GM12878 (cell line): Measurements from ENCODE around the gene OMD.

Experiments used
- CTCF ChIP-seq, 3 experiments: IDR thresholded peaks in 2 of 3; conservative IDR thresholded peaks in 1 of 3; 2 replicates each; pipeline ENCODE4 v1.5.1; 2011; ENCODE audit warnings: low read depth in 3 of 3, low read length in 3 of 3, mild to moderate bottlenecking in 3 of 3, control low read depth in 2 of 3, moderate library complexity in 2 of 3, inconsistent platforms in 1 of 3, mixed read lengths in 1 of 3; ENCODE audit not compliant: control insufficient read depth in 2 of 3, insufficient read depth in 1 of 3; ENCODE audit errors: extremely low read depth in 1 of 3
- EZH2 ChIP-seq: IDR thresholded peaks from 2 replicates; pipeline ENCODE4 v1.6.1; 2012; ENCODE audit warnings: low read depth, mild to moderate bottlenecking, control low read depth, inconsistent platforms, low read length, borderline replicate concordance; ENCODE audit not compliant: control insufficient read depth
- HCFC1 ChIP-seq: fragments of 150-350 bp; IDR thresholded peaks from 2 replicates; pipeline ENCODE4 v1.6.1; 2014; ENCODE audit warnings: low read length
- KAT2A ChIP-seq: conservative IDR thresholded peaks from 2 replicates; pipeline ENCODE4 v1.6.1; 2011; ENCODE audit warnings: low read depth, low read length; ENCODE audit not compliant: control insufficient read depth
- MYC ChIP-seq: IDR thresholded peaks from 2 replicates; pipeline ENCODE4 v1.6.1; 2011; ENCODE audit warnings: mild to moderate bottlenecking, low read length, moderate library complexity, inconsistent platforms; ENCODE audit not compliant: insufficient read depth, insufficient replicate concordance, insufficient read length, severe bottlenecking
- POLR2A ChIP-seq: IDR thresholded peaks from 2 replicates; pipeline ENCODE4 v1.6.1; 2011; ENCODE audit warnings: low read depth, mild to moderate bottlenecking, low read length
- POLR2AphosphoS5 ChIP-seq: IDR thresholded peaks from 2 replicates; pipeline ENCODE4 v1.6.1; 2011; ENCODE audit warnings: mild to moderate bottlenecking, low read length, inconsistent platforms
- RCOR1 ChIP-seq: conservative IDR thresholded peaks from 2 replicates; pipeline ENCODE4 v1.6.1; 2012; ENCODE audit warnings: low read depth, low read length, improper control_type of control experiment
- RUNX3 ChIP-seq: IDR thresholded peaks from 2 replicates; pipeline ENCODE4 v1.6.1; 2012; ENCODE audit warnings: low read length, inconsistent platforms
- SUZ12 ChIP-seq: fragments of 200-600 bp; sonication (generic); IDR thresholded peaks from one replicate; pipeline ENCODE4 v1.6.1; 2018; ENCODE audit warnings: antibody characterized with exemption, mild to moderate bottlenecking; ENCODE audit not compliant: unreplicated experiment
- TF ChIP-seq, protein P1 (sequence below): fragments of 150-350 bp; IDR thresholded peaks from 2 replicates; pipeline ENCODE4 v1.6.1; 2014; ENCODE audit warnings: mild to moderate bottlenecking, low read depth, low read length

DNA sequence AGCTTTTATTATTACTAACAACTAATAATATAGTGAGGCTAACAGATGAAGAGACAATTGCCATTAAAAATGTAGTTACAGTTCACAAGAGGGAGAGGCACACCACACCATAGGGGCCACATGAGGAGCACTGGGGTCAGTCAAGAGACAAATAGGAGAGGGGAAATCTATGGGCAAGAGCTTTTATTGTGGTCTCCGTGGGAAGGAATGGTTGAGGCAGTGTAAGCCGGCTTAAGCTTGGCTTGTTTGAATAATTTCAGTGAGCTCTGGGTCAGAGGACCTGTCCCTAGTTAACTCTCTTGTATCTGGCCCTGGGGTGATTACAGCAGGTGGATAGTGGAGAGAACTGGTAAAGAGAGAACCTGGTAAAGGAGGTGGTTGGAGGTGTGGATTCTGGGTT is 55.2 kb downstream of the OMD start:
- TF ChIP-seq HCFC1 (no peak), MYC (no peak), POLR2AphosphoS5 (no peak), CTCF (IDR thresholded peaks at IDR 0.05 in 2 of 3, conservative IDR thresholded peaks at IDR 0.05 in 1 of 3; ENCODE audit: control insufficient read depth in 2 of 3, extremely low read depth in 1 of 3, insufficient read depth in 1 of 3, low read depth in 3 of 3, low read length in 3 of 3) (no peak), KAT2A (no peak), RUNX3 (no peak), EZH2 (no peak), SUZ12 (no peak), POLR2A (no peak), RCOR1 (no peak)
- TF ChIP-seq, protein P1, sequence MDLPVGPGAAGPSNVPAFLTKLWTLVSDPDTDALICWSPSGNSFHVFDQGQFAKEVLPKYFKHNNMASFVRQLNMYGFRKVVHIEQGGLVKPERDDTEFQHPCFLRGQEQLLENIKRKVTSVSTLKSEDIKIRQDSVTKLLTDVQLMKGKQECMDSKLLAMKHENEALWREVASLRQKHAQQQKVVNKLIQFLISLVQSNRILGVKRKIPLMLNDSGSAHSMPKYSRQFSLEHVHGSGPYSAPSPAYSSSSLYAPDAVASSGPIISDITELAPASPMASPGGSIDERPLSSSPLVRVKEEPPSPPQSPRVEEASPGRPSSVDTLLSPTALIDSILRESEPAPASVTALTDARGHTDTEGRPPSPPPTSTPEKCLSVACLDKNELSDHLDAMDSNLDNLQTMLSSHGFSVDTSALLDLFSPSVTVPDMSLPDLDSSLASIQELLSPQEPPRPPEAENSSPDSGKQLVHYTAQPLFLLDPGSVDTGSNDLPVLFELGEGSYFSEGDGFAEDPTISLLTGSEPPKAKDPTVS = no peak
